Uterus (tissue), 2 donors: ENCODE measurements around the gene NUDT21.

Experiments
- CTCF ChIP-seq, 4 experiments: fragments of 200-600 bp in 2 of 4; fragments of 450-650 bp in 2 of 4; sonication (generic) in 2 of 4; IDR thresholded peaks; one replicate each; pipeline ENCODE4 v1.5.1; 2016 to 2019; ENCODE audit warnings: antibody characterized with exemption in 4 of 4, mild to moderate bottlenecking in 2 of 4, moderate library complexity in 1 of 4
- POLR2A ChIP-seq, 2 donors: fragments of 450-650 bp; IDR thresholded peaks; one replicate each; pipeline ENCODE4 v1.6.1; 2016; ENCODE audit warnings: antibody characterized with exemption in 2 of 2, mild to moderate bottlenecking in 1 of 2, moderate library complexity in 1 of 2

- TF ChIP-seq CTCF (IDR thresholded peaks at IDR 0.05): no peak
- TF ChIP-seq POLR2A (IDR thresholded peaks at IDR 0.05): no peak
Observed at GRCh38 chr16:56478281-56479049, 27.3 kb upstream of the NUDT21 start.
